CD14-positive monocyte (primary cell): Measurements from ENCODE around the gene KLHL14. TPM values are rescaled to one million over a fixed set of nuclear protein-coding genes. Genes with fewer than 3 reads are reported as not detected.

Source experiments
- DNase-seq, 3 donors: peaks; one replicate each; pipeline ENCODE4 v3.0.0-alpha.2; 2011 to 2022
- H2AFZ ChIP-seq: 2 replicates; pipeline ENCODE4 v1.6.0; 2012; ENCODE audit warnings: mild to moderate bottlenecking, low read depth, low read length, inconsistent platforms; ENCODE audit not compliant: insufficient read depth, poor library complexity, severe bottlenecking
- H3K27ac ChIP-seq, 2 donors: 1 replicate in 1 of 2; 2 replicates in 1 of 2; pipeline ENCODE4 v1.5.1; 2012 to 2013; ENCODE audit warnings: low read length in 2 of 2, control low read depth in 1 of 2, inconsistent platforms in 1 of 2, low read depth in 1 of 2, mild to moderate bottlenecking in 1 of 2
- H3K27me3 ChIP-seq, 2 donors: one replicate each; pipeline versions ENCODE4 v1.6.0 to v1.6.1; 2011 to 2013; ENCODE audit warnings: low read length in 2 of 2; ENCODE audit not compliant: control insufficient read depth in 2 of 2, insufficient read depth in 2 of 2
- H3K36me3 ChIP-seq, 2 donors: replicated peaks in 1 of 2; 1 replicate in 1 of 2; 2 replicates in 1 of 2; pipeline versions ENCODE4 v1.5.1 to v1.6.1; 2012 to 2013; ENCODE audit warnings: low read length in 2 of 2, control low read depth in 1 of 2, inconsistent platforms in 1 of 2, mild to moderate bottlenecking in 1 of 2; ENCODE audit not compliant: insufficient read depth in 2 of 2, control insufficient read depth in 1 of 2
- H3K4me1 ChIP-seq, 2 donors: 1 replicate in 1 of 2; 2 replicates in 1 of 2; pipeline versions ENCODE4 v1.5.1 to v1.6.1; 2012 to 2013; ENCODE audit warnings: low read length in 2 of 2, control low read depth in 1 of 2, inconsistent platforms in 1 of 2, mild to moderate bottlenecking in 1 of 2, moderate library complexity in 1 of 2; ENCODE audit not compliant: insufficient read depth in 2 of 2, control insufficient read depth in 1 of 2
- H3K4me2 ChIP-seq: replicated peaks from 2 replicates; pipeline ENCODE3; 2012; ENCODE audit warnings: low read length, moderate library complexity, mild to moderate bottlenecking; ENCODE audit not compliant: poor library complexity, severe bottlenecking; ENCODE audit errors: extremely low read depth
- H3K4me3 ChIP-seq, 3 experiments: fragments of 200-600 bp in 1 of 3; sonication (generic) in 1 of 3; replicated peaks in 1 of 3; 1 replicate in 2 of 3; 2 replicates in 1 of 3; pipeline ENCODE4 v1.5.1; 2011 to 2013; ENCODE audit warnings: low read length in 3 of 3, mild to moderate bottlenecking in 3 of 3, control low read depth in 2 of 3, low read depth in 2 of 3, inconsistent platforms in 1 of 3, moderate library complexity in 1 of 3
- H3K79me2 ChIP-seq: 2 replicates; pipeline ENCODE4 v1.6.0; 2012; ENCODE audit warnings: mild to moderate bottlenecking, control low read depth, inconsistent platforms, low read length, moderate library complexity; ENCODE audit not compliant: insufficient read depth
- H3K9ac ChIP-seq: 2 replicates; pipeline ENCODE4 v1.6.0; 2017; ENCODE audit warnings: low read length, mild to moderate bottlenecking; ENCODE audit not compliant: insufficient read depth, poor library complexity, severe bottlenecking
- H3K9me3 ChIP-seq, 2 donors: replicated peaks in 1 of 2; 1 replicate in 1 of 2; 2 replicates in 1 of 2; pipeline versions ENCODE4 v1.5.1 to v1.6.1; 2012 to 2013; ENCODE audit warnings: low read length in 2 of 2, control low read depth in 1 of 2; ENCODE audit not compliant: control insufficient read depth in 1 of 2, insufficient read depth in 1 of 2
- H4K20me1 ChIP-seq: 2 replicates; pipeline ENCODE4 v1.6.0; 2012; ENCODE audit warnings: mild to moderate bottlenecking, low read length, control low read depth, moderate library complexity; ENCODE audit not compliant: insufficient read depth
- H3K27ac Mint-ChIP-seq, 7 donors: one replicate each; pipeline ENCODE4 v1.8.0; 2020; ENCODE audit warnings: mild to moderate bottlenecking in 7 of 7, mixed read lengths in 7 of 7, moderate library complexity in 6 of 7, inconsistent platforms in 2 of 7
- H3K27me3 Mint-ChIP-seq, 3 donors: one replicate each; pipeline ENCODE4 v1.8.0; 2021 to 2022; ENCODE audit warnings: low read depth in 3 of 3, mild to moderate bottlenecking in 3 of 3, mixed read lengths in 3 of 3, moderate library complexity in 3 of 3, inconsistent platforms in 1 of 3
- H3K36me3 Mint-ChIP-seq, 2 donors: one replicate each; pipeline ENCODE4 v1.8.0; 2020; ENCODE audit warnings: mixed read lengths in 2 of 2, inconsistent platforms in 1 of 2, mild to moderate bottlenecking in 1 of 2
- H3K4me1 Mint-ChIP-seq: one replicate; pipeline ENCODE4 v1.8.0; 2020; ENCODE audit warnings: mild to moderate bottlenecking, mixed read lengths
- H3K4me3 Mint-ChIP-seq, 2 donors: one replicate each; pipeline ENCODE4 v1.8.0; 2020; ENCODE audit warnings: mild to moderate bottlenecking in 2 of 2, mixed read lengths in 2 of 2, moderate library complexity in 1 of 2
- H3K9me3 Mint-ChIP-seq, 7 donors: one replicate each; pipeline ENCODE4 v1.8.0; 2020 to 2022; ENCODE audit warnings: mixed read lengths in 7 of 7, mild to moderate bottlenecking in 6 of 7, moderate library complexity in 6 of 7, inconsistent platforms in 2 of 7
- CTCF ChIP-seq: fragments of 200-600 bp; IDR thresholded peaks from one replicate; pipeline ENCODE4 v1.8.0; 2022; ENCODE audit warnings: antibody characterized with exemption, mild to moderate bottlenecking
- WGBS: methylation state at CpG from one replicate; pipeline ENCODE4 v1.1.5; 2013; ENCODE audit warnings: missing lambda C conversion rate; ENCODE audit not compliant: insufficient coverage; 5-methylcytosine and 5-hydroxymethylcytosine counted together
- intact Hi-C, 2 donors: fragments of 100-400 bp; cut with micrococcal nuclease; formaldehyde crosslinking; loops; one replicate each; pipeline versions ENCODE4 v1.15.0 to v1.15.1; 2023
- polyA minus RNA-seq: library from RNA; depleted of rRNA, polyadenylated mRNA; stranded (reverse); fragments of >200 nt; gene quantifications from 2 replicates; pipeline ENCODE4 v1.2.3, GENCODE V29; 2012
- polyA plus RNA-seq, 3 donors: library from polyadenylated mRNA; depleted of rRNA in 1 of 3; unstranded in 2 of 3; stranded (reverse) in 1 of 3; fragments of 300-500 nt in 2 of 3; fragments of >200 nt in 1 of 3; fragmentation: Illumina TruSeq in 2 of 3; gene quantifications; 1 replicate in 2 of 3; 2 replicates in 1 of 3; pipeline ENCODE4 v1.2.3, GENCODE V29; 2012 to 2021
- total RNA-seq, 12 experiments: library from RNA in 1 of 12; stranded (reverse) in 1 of 12; fragments of 120-200 nt in 1 of 12; gene quantifications; one replicate each; pipeline ENCODE4 v1.2.4 and lab custom pipeline; 2013 to 2026; ENCODE audit warnings: mixed read lengths in 6 of 12, inconsistent platforms in 1 of 12

The KLHL14 gene
- 0.17 TPM for total RNA-seq (2013)
- under 1 TPM in 1 of 3 donors, not detected in 2; 0.08 TPM for polyA plus RNA-seq
- 0.08 and 0.14 TPM in 2 replicates for polyA minus RNA-seq
- total RNA-seq (lab: John Stamatoyannopoulos, UW), result 0 to 4.1 (median 0.15) reads per million in 11 experiments

DNA sequence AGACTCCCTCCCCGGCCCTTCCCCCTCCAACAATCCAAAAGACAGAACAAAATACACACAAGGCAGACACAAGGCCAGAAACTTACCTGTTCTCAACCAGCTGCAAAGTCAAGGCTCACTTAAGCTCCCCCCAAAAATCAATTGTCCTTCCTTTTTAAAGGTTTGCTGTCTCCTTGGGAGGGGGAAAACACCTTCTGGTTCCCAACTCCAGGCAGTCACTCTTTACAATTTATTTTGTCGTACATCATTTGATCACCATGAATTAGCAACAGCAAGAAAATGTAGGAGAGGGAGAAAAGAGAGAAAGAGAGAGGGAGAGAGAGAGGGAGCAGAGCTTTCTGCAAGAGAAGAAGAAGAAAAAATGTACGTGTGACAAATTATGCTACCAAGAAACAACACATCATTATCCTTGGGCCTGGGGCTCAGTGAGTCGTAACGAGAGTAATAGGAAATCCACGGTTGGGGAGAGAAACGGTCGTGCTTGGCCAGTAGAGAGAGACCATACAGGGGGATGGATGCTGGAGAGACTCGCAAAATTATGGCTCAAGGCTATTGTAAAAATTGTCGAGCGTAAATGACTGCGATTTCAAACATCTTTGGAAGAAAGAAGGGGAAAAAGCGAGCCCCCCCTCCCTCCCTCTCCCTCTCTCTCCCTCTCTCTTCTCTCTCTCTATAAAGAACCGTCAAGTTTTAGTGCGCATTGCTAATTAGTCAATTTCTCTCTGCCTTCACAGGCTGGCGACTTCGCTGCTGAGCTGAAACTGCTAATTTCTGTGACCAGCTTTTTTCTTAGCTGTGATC lies at the start of gene KLHL14:
TSS of gene KLHL14 (minus strand) at position 443 of the 801 bp plus-strand sequence. CDS start 2,432 bp downstream, outside the sequence.
- H4K20me1 ChIP-seq, result no peaks in the 10 kb centered on the region
- H3K4me1 Mint-ChIP-seq, result no peaks in the 10 kb centered on the region
- peaks cover 43 to 68% of the 10 kb centered on the region in 2 donors for H3K27me3 ChIP-seq
- 7% methylated on average over 5 of the region's 17 CpGs for WGBS
- no peaks in the 10 kb centered on the region for H3K36me3 Mint-ChIP-seq
- no peaks in the 10 kb centered on the region for H3K36me3 ChIP-seq
- H3K4me1 ChIP-seq, result no peaks in the 10 kb centered on the region
- H3K9me3 ChIP-seq, result peaks cover 0 to 8% of the 10 kb centered on the region in 2 donors
- intact Hi-C loops, result no loop called here
- H2AFZ ChIP-seq, result no peak within 1 kb of the TSS
- TF ChIP-seq CTCF, result no peak
- peak within 1 kb of the TSS in 1 of 2 donors; percentile 56 for H3K4me3 Mint-ChIP-seq
- H3K9me3 Mint-ChIP-seq, result peaks cover 0 to 9% (median 7%) of the 10 kb centered on the region in 7 donors
- no peak for DNase-seq
- H3K27ac Mint-ChIP-seq, result no peak within 1 kb of the TSS
- H3K9ac ChIP-seq, result no peak within 1 kb of the TSS
- no peak within 1 kb of the TSS for H3K27ac ChIP-seq
- no peak within 1 kb of the TSS for H3K4me2 ChIP-seq
- H3K27me3 Mint-ChIP-seq, result peaks cover 58 to 69% (median 65%) of the 10 kb centered on the region in 3 donors
- H3K79me2 ChIP-seq, result no peaks in the 10 kb centered on the region
- H3K4me3 ChIP-seq, result no peak within 1 kb of the TSS

GRCh38 chr18:32822197-32822596 lies 49.4 kb upstream of the KLHL14 start:
- Mint-ChIP-seq H3K27ac (no peak overlapping the region), H3K9me3 (peaks cover 0 to 3% (median 0%) of the 10 kb centered on the region in 7 donors), H3K4me1 (no peaks in the 10 kb centered on the region), H3K36me3 (no peaks in the 10 kb centered on the region), H3K27me3 (peaks cover 1 to 3% (median 2%) of the 10 kb centered on the region in 3 donors), H3K4me3 (no peak overlapping the region)
- H4K20me1 ChIP-seq, result no peaks in the 10 kb centered on the region
- 87% methylated on average over 9 of the region's 16 CpGs for WGBS
- no peaks in the 10 kb centered on the region for H3K9me3 ChIP-seq
- no peaks in the 10 kb centered on the region for H3K36me3 ChIP-seq
- no peaks in the 10 kb centered on the region for H3K27me3 ChIP-seq
- no peak for DNase-seq
- H3K9ac ChIP-seq, result no peak overlapping the region
- intact Hi-C loops, result no loop called here
- H3K79me2 ChIP-seq, result no peaks in the 10 kb centered on the region
- no peak overlapping the region for H3K27ac ChIP-seq
- H3K4me1 ChIP-seq, result no peaks in the 10 kb centered on the region
- TF ChIP-seq CTCF, result no peak
- H3K4me2 ChIP-seq, result no peak overlapping the region
- H2AFZ ChIP-seq, result no peak overlapping the region
- H3K4me3 ChIP-seq, result no peak overlapping the region
